Type B pancreatic cell (in vitro differentiated cells): ENCODE data around the gene THADA. TPM values are rescaled to one million over a fixed set of nuclear protein-coding genes. Genes with fewer than 3 reads are reported as not detected.

Experiments used
- DNase-seq: peaks from one replicate; pipeline ENCODE4 v3.0.0; 2021; ENCODE audit warnings: mixed read lengths; ENCODE audit not compliant: unreplicated experiment; ENCODE audit errors: extremely low spot score
- H3K27ac Mint-ChIP-seq: 2 replicates; pipeline ENCODE4 v1.8.0; 2021; ENCODE audit warnings: mild to moderate bottlenecking, mixed read lengths
- H3K27me3 Mint-ChIP-seq: 2 replicates; pipeline ENCODE4 v1.8.0; 2021; ENCODE audit warnings: mixed read lengths
- H3K36me3 Mint-ChIP-seq: 2 replicates; pipeline ENCODE4 v1.8.0; 2021; ENCODE audit warnings: mixed read lengths
- H3K4me1 Mint-ChIP-seq: one replicate; pipeline ENCODE4 v1.8.0; 2021; ENCODE audit warnings: mixed read lengths; ENCODE audit not compliant: unreplicated experiment
- H3K4me3 Mint-ChIP-seq: 2 replicates; pipeline ENCODE4 v1.8.0; 2021; ENCODE audit warnings: mild to moderate bottlenecking, mixed read lengths
- H3K9me3 Mint-ChIP-seq: 2 replicates; pipeline ENCODE4 v1.8.0; 2021; ENCODE audit warnings: mixed read lengths
- total RNA-seq: library from RNA; stranded (reverse); gene quantifications from 2 replicates; pipeline ENCODE4 v1.2.1, GENCODE V29; 2021; ENCODE audit warnings: low replicate concordance
- TF ChIP-seq, protein P1 (sequence below): fragments of 200-600 bp; sonication (generic); conservative IDR thresholded peaks from 2 replicates; pipeline ENCODE4 v1.5.0; 2021; ENCODE audit warnings: antibody characterized with exemption, mild to moderate bottlenecking

Gene THADA
- total RNA-seq, 1 donor from 2014 or later: 35.6 TPM

GRCh38 chr2:43212216-43212835 is 383.5 kb downstream of the THADA start:
- no peak overlapping the region for H3K4me3 Mint-ChIP-seq
- H3K36me3 Mint-ChIP-seq: no peaks in the 10 kb centered on the region
- peak overlapping the region; percentile 81 for H3K27ac Mint-ChIP-seq
- DNase-seq: no peak
- no peaks in the 10 kb centered on the region for H3K9me3 Mint-ChIP-seq
- TF ChIP-seq, protein P1, sequence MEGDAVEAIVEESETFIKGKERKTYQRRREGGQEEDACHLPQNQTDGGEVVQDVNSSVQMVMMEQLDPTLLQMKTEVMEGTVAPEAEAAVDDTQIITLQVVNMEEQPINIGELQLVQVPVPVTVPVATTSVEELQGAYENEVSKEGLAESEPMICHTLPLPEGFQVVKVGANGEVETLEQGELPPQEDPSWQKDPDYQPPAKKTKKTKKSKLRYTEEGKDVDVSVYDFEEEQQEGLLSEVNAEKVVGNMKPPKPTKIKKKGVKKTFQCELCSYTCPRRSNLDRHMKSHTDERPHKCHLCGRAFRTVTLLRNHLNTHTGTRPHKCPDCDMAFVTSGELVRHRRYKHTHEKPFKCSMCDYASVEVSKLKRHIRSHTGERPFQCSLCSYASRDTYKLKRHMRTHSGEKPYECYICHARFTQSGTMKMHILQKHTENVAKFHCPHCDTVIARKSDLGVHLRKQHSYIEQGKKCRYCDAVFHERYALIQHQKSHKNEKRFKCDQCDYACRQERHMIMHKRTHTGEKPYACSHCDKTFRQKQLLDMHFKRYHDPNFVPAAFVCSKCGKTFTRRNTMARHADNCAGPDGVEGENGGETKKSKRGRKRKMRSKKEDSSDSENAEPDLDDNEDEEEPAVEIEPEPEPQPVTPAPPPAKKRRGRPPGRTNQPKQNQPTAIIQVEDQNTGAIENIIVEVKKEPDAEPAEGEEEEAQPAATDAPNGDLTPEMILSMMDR: no peak
- H3K4me1 Mint-ChIP-seq: peaks cover 28% of the 10 kb centered on the region
- H3K27me3 Mint-ChIP-seq: no peaks in the 10 kb centered on the region

- DNase-seq: no peak
- H3K4me1 Mint-ChIP-seq: peaks cover 37% of the 10 kb centered on the region
Observed at GRCh38 chr2:43210467-43211303, 385.2 kb downstream of the THADA start.

GRCh38 chr2:43210125-43210466 is 385.7 kb downstream of the THADA start:
- no peaks in the 10 kb centered on the region for H3K9me3 Mint-ChIP-seq
- H3K36me3 Mint-ChIP-seq: no peaks in the 10 kb centered on the region
- H3K27ac Mint-ChIP-seq: peak overlapping the region; percentile 12
- H3K27me3 Mint-ChIP-seq: no peaks in the 10 kb centered on the region
- DNase-seq: no peak
- H3K4me3 Mint-ChIP-seq: no peak overlapping the region
- TF ChIP-seq, protein P1: no peak
- peaks cover 37% of the 10 kb centered on the region for H3K4me1 Mint-ChIP-seq

More at GRCh38 chr2:43210467-43211303, 385.2 kb downstream of the THADA start:
- H3K4me3 Mint-ChIP-seq: no peak overlapping the region
- TF ChIP-seq, protein P1: no peak
- H3K27me3 Mint-ChIP-seq: no peaks in the 10 kb centered on the region
- H3K9me3 Mint-ChIP-seq: no peaks in the 10 kb centered on the region
- no peak overlapping the region for H3K27ac Mint-ChIP-seq
- no peaks in the 10 kb centered on the region for H3K36me3 Mint-ChIP-seq

- Mint-ChIP-seq H3K36me3 (no peaks in the 10 kb centered on the region), H3K4me1 (peaks cover 41% of the 10 kb centered on the region), H3K9me3 (no peaks in the 10 kb centered on the region), H3K4me3 (no peak overlapping the region), H3K27ac (no peak overlapping the region), H3K27me3 (no peaks in the 10 kb centered on the region)
- TF ChIP-seq, protein P1: no peak
- no peak for DNase-seq
Observed at GRCh38 chr2:43209204-43209717, 386.6 kb downstream of the THADA start.

- peaks cover 38% of the 10 kb centered on the region for H3K4me1 Mint-ChIP-seq
- no peaks in the 10 kb centered on the region for H3K36me3 Mint-ChIP-seq
- TF ChIP-seq, protein P1: no peak
- DNase-seq: no peak
- no peaks in the 10 kb centered on the region for H3K27me3 Mint-ChIP-seq
- H3K9me3 Mint-ChIP-seq: no peaks in the 10 kb centered on the region
- no peak overlapping the region for H3K4me3 Mint-ChIP-seq
- H3K27ac Mint-ChIP-seq: peak overlapping the region; percentile 13
Observed at GRCh38 chr2:43207553-43208300, 388.1 kb downstream of the THADA start.
